Umbilical cord (tissue), 1 donor: ENCODE measurements around the gene FRYL. TPM values are rescaled to one million over a fixed set of nuclear protein-coding genes. Genes with fewer than 3 reads are reported as not detected.

ENCODE experiments used
- total RNA-seq: library from RNA; depleted of rRNA; stranded (reverse); fragments of >200 nt; gene quantifications from one replicate; pipeline ENCODE4 v1.2.3, GENCODE V29; 2014; ENCODE audit warnings: low replicate concordance; ENCODE audit not compliant: insufficient read depth

Gene FRYL
- total RNA-seq, 1 donor from 2014 or later, result 63.8 TPM

Other genes starting within 250 kb of the FRYL start
- gene OCIAD1, start 50.8 kb upstream of the FRYL start, total RNA-seq, result 103 TPM
- gene OCIAD2, start 126.5 kb upstream of the FRYL start, total RNA-seq, result 12.5 TPM
- 1.9 TPM for gene CWH43, start 206.0 kb upstream of the FRYL start, total RNA-seq